GM18858 (cell line): Measurements from ENCODE around the gene DNER.
"Not testable (repeated sequence)": the region's sequence is repeated elsewhere in the genome, so short reads cannot be mapped to it uniquely, and the experiment has no call there.

Source experiments
- ATAC-seq: cut with Tn5 transposase; IDR thresholded peaks from one replicate; pipeline ENCODE4 v1.9.1; 2021; ENCODE audit not compliant: unreplicated experiment

The DNER gene

GRCh38 chr2:229622495-229623355, 91.6 kb downstream of the DNER start:
- no peak for ATAC-seq

GRCh38 chr2:229620759-229621158, 93.6 kb downstream of the DNER start:
- ATAC-seq = no peak

- no peak for ATAC-seq
These were observed 94.1 kb downstream of the DNER start for GRCh38 chr2:229620289-229620688.

GRCh38 chr2:229616433-229616832, 97.9 kb downstream of the DNER start:
- ATAC-seq = no peak

GRCh38 chr2:229614021-229614420, 100.3 kb downstream of the DNER start:
- ATAC-seq = not testable (repeated sequence)

DNA sequence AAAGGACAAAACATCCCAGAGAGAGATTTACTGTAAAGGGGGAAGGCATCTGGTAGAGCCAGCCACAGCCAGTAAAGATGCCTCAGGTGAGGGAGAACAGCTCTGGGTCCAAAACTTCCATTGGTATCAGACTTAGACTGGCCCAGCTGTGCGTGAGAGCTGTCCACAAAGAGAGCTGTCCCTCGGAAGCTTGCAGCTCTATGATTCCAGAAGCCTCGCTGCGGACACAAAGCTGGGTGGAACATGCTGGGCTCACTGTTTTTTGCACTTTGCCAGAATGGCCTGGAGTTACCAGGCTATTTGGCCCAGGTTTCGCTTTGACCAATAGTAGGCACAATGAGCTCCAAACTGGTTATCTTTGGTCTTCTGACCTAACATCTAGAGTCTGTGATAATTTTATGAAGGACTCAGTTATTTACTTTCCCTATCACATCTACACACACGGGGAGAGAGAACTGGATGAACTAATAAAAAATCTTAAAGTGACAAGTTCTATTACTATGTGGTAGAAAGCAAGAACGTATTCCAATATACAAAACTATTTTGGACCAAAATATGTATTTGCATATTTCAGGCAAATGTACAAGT, 101.9 kb downstream of the DNER start:
- no peak for ATAC-seq

DNA sequence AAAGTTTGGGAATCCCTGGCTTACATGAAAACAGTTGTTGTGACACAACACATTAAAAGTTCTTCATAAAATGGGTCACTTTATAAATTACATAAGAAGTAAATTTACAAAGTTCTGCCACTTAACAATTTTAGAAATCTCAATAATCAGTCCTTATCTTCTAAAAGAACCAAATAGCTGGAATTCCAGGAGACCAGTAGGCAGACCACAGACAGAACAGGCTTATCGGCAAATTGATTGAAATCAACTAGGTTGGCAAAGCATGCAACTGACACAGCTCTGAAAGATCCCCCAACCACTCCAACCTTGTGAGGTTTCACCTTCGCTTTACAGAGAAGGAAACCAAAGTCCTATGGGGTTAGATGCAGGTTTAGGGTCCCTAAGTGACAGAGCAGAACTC, 103.0 kb downstream of the DNER start:
- ATAC-seq = no peak

DNA sequence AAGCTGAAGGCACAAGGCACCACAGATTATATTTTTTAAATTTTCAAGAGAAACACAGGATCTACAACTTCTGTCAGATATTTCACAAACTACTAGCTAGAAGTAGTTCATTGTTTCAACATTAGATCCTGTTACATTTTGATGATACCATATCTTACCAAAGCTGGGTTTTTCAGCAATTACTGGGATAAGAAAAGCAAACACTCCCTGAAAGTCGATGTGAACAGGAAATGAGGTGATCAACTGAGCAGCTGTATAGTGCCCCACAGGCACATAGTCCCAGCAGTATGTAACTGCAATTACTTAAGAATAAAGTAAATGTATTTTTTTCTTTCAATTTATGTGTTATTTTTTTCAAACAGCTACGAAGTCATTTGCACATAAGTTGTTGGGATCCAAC, 103.5 kb downstream of the DNER start:
- no peak for ATAC-seq

DNA sequence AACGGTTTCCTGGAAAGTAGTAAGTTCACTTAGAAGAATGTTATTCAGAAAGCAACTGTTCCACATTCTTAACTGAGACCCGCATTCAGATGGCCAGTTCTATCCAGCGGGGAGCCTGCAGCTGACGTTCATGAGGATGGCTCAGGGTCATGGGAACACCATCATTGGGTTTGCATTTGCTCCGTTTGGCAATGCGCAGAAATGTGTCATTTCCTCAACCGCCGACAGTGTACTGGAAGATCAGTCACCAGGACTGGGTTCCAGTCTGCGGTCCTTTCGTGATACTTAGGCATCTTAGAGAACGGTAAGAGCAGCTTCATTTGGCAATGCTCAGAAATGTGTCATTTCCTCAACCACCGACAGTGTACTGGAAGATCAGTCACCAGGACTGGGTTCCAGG, 104.0 kb downstream of the DNER start:
- ATAC-seq = no peak

DNA sequence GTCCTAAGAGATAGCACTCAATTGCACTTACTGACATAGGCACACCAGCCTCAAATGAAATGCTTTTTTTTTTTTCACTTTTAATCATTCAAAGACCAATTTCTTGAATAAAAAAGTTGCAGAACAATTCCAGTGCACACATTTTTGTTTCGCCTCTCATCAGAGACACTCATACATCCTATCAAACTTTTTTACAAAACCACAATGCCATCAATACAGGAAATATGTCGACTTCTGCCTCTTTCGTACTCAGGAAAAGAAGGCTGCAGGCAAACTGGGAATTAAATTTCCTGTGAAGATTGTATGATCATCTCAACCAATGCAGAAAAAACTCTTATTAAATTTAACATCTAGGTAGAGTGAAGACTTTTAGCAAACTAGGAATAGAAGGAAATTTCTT, 112.4 kb downstream of the DNER start:
- no peak for ATAC-seq

DNA sequence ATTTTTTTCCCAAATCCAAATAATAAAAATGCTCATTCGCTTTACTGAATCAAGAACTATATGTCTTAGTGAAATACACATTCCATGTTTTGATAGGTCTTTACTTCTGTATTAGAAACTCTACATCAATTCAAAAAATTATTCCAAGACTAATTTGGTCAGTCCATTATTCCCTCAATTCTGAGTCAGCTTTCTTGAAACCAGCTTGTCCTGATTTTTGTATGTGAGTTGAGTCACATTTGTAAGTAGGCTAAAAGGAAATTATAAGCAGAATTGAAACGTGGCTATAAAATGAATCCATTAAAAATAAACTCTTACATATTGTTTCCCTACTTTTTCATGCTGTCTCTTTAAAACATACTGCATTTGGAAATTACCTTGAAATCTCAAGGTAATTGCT, 113.0 kb downstream of the DNER start:
- no peak for ATAC-seq

DNA sequence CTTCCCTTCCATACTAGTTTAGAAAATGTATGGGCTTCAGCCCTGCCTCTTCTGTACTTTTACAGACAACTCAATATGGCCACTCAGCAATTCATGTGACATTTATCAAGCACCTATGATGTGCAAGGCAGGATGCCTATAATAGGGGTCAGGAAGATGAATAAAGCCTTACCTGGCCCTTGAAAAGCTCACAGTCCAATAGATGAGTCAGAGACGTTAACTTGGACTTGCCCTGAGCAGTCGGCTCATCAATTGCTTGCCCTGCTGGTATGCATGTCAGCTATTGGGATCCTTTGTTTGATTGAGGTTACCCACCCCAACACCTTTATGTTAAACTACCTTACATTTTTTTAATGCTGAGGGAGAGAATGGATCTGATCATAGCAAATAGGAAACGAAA, 116.1 kb downstream of the DNER start:
- ATAC-seq = no peak

- no peak for ATAC-seq
These were observed 117.6 kb downstream of the DNER start for GRCh38 chr2:229596796-229597195.

DNA sequence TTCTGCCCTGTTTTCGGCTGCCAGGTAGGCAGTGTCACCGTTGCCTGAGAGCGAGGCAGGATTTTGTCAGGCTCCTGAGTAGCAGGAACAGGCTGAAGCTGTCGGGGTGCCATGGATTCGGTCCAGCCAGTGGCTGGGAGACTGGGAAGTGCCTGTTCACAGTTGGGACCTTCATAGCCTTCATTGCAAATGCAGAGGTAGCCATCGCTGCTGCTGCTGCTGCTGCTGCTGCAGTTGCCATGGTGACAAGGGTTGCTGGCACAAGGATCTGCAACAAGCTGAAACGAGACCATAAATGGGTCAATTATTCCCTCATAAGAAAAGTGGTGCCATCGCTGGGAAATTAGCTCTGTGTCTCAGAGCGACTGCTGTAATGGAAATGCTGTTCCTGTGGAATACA, 122.7 kb downstream of the DNER start:
- no peak for ATAC-seq

DNA sequence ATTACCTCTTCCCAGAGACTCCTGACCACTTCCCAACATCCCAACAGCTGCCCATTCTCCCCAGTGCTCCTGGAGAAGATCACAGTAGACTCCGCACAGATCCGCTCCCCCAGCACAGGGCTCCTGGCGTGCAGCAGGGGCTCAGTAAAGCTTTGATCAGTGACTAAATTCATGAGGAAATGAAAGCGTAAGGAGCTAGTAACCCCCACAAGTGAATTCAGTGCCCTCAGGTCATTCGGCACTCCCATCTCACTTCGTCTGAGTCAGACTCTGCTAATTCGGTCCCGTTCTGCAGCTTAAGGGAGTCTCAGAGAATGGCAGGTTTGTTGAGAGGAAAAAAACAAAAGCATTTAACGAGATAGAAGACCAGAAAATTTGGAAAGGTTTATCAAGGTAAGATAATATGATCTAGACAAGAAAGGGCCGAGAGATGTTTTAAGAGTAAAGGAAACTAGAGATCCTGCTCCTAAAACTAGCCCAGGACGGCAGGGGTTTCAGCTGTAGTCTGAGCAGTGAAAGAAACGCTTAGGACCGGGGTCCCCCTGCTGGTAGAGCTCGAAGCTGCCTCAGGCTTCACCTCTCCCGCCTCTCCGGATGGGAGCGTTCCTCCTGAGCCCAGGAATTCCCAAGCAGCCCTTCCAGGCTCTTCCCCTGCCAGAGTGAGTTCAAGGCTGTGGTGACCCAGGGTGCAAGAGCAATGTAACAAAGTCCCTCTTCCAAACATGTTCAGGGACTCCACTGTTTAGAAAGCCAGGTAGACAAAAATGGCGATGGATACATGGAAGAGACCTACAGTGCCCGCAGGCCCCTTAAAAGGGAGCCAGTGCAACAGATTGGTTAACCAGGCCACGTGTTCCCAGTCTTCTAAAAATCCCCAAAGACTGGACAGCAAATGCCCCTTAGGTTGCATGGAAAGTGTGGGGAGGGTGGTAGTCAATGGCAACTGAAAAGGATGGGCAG, 127.3 kb downstream of the DNER start:
- ATAC-seq = peak; percentile 69

DNA sequence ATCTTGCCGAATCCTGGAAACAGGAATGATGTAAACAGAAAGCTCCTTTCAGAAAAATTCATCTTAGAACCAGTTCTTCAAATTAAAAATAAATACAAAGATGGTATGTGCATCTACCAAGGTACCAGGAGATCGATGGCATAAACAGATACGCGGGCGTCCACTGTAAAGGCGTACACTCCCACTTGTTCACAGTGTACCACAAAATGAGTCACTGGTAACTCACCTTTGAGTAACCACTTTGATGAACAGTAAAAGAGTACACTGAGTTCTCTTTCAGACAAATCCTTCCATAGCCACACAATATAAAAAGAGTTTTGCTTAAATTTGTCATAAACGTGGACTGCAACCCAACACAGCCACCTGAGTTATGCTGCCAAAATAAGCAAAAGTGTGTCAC, 128.3 kb downstream of the DNER start:
- no peak for ATAC-seq

GRCh38 chr2:229582151-229582550, 132.2 kb downstream of the DNER start:
- ATAC-seq = no peak

DNA sequence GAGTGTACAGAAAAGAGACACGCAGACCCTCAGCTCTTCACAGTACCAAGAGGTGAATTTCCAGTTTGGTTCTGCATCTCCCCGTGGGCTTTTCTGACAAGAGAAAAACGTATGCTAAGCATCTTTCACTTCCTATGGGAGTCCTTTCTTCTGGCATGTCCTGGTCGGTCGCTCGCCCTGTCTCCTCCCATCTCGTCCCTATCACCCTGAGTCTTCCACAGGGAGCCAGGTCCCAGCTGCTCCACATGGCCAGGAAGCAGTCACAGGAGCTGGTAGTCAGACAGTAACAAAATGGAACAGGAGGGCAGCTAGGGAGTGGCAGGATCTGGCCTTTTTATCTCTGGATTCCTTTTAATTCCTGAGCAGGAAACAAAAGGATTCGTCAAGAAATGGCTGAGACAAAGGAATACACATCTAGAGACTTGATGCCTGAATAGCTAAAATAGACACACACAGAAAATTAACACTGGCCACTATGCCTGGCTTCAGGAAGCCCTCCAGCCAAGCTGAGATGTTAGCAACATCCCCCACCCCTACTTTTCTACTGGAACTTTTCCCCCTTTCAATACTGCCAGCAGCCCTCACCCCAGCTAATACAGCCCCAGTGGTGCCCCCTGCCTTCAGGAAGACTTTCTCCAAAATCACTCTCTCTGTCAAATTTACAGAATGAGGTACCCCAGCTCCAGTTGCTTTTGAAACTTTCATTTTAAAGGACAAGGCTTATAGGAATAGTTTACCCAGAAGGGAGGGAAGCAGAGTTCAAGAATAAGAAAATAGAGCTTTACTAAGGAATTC, 136.1 kb downstream of the DNER start:
- no peak for ATAC-seq

GRCh38 chr2:229575569-229576315, 138.6 kb downstream of the DNER start:
- no peak for ATAC-seq
